Fibroblast of lung (primary cell): ENCODE results near the gene TAF1L. TPM values are rescaled to one million over a fixed set of nuclear protein-coding genes. Genes with fewer than 3 reads are reported as not detected.

Source experiments
- DNase-seq, 2 donors: peaks; one replicate each; pipeline versions ENCODE4 v3.0.0 to v3.0.0-alpha.2; 2010; ENCODE audit warnings: low read depth in 2 of 2
- H2AFZ ChIP-seq: 2 replicates; pipeline ENCODE4 v1.5.1; 2012; ENCODE audit warnings: low read length, control low read depth, inconsistent platforms
- H3K27ac ChIP-seq: 2 replicates; pipeline ENCODE4 v1.5.1; 2011; ENCODE audit warnings: low read length, control low read depth; ENCODE audit not compliant: insufficient read depth
- H3K27me3 ChIP-seq: 2 replicates; pipeline ENCODE4 v1.5.1; 2011; ENCODE audit warnings: mild to moderate bottlenecking, low read length; ENCODE audit not compliant: control insufficient read depth, insufficient read depth
- H3K36me3 ChIP-seq: 2 replicates; pipeline ENCODE4 v1.5.1; 2011; ENCODE audit warnings: low read length; ENCODE audit not compliant: control insufficient read depth, insufficient read depth
- H3K4me1 ChIP-seq: 2 replicates; pipeline ENCODE4 v1.5.1; 2011; ENCODE audit warnings: low read length; ENCODE audit not compliant: control insufficient read depth, insufficient read depth; ENCODE audit errors: extremely low read depth
- H3K4me2 ChIP-seq: 2 replicates; pipeline ENCODE4 v1.5.1; 2011; ENCODE audit warnings: low read length, control low read depth; ENCODE audit not compliant: insufficient read depth; ENCODE audit errors: extremely low read depth
- H3K4me3 ChIP-seq, 4 experiments: fragments of 200-600 bp in 1 of 4; sonication (generic) in 1 of 4; replicated peaks in 1 of 4; 2 replicates each; pipeline ENCODE4 v1.5.1; 2011 to 2016; ENCODE audit warnings: low read length in 4 of 4, low read depth in 3 of 4, mild to moderate bottlenecking in 3 of 4, control low read depth in 2 of 4, inconsistent platforms in 1 of 4, mixed read lengths in 1 of 4; ENCODE audit not compliant: insufficient read depth in 1 of 4; ENCODE audit errors: control extremely low read depth in 1 of 4
- H3K79me2 ChIP-seq: 2 replicates; pipeline ENCODE4 v1.5.1; 2012; ENCODE audit warnings: mild to moderate bottlenecking, low read length, inconsistent platforms; ENCODE audit not compliant: control insufficient read depth, insufficient read depth
- H3K9ac ChIP-seq: 2 replicates; pipeline ENCODE4 v1.5.1; 2011; ENCODE audit warnings: mild to moderate bottlenecking, low read length, control low read depth; ENCODE audit not compliant: insufficient read depth
- H3K9me3 ChIP-seq: 2 replicates; pipeline ENCODE4 v1.5.1; 2012; ENCODE audit warnings: low read depth, low read length; ENCODE audit not compliant: control insufficient read depth, insufficient read depth
- H4K20me1 ChIP-seq: 2 replicates; pipeline ENCODE4 v1.5.1; 2011; ENCODE audit warnings: low read length; ENCODE audit not compliant: control insufficient read depth, insufficient read depth; ENCODE audit errors: extremely low read depth
- EZH2 ChIP-seq: IDR thresholded peaks from 2 replicates; pipeline ENCODE4 v1.5.1; 2012; ENCODE audit warnings: low read length, control low read depth, mild to moderate bottlenecking; ENCODE audit errors: missing control alignments
- polyA plus RNA-seq, 2 donors: library from polyadenylated mRNA; depleted of rRNA in 1 of 2; stranded (reverse) in 1 of 2; unstranded in 1 of 2; fragments of >200 nt; gene quantifications; 2 replicates each; pipeline ENCODE4 v1.2.1, GENCODE V29; 2011 to 2012; ENCODE audit warnings: missing spikeins in 1 of 2
- total RNA-seq: library from RNA; depleted of rRNA; stranded (reverse); fragments of >200 nt; gene quantifications from 2 replicates; pipeline ENCODE4 v1.2.1, GENCODE V29; 2014
- TF ChIP-seq, protein P1 (sequence below), 2 donors: IDR thresholded peaks in 1 of 2; conservative IDR thresholded peaks in 1 of 2; 1 replicate in 1 of 2; 2 replicates in 1 of 2; pipeline ENCODE4 v1.5.1; 2011 to 2012; ENCODE audit warnings: low read length in 2 of 2, control low read depth in 1 of 2, inconsistent platforms in 1 of 2, low read depth in 1 of 2, mild to moderate bottlenecking in 1 of 2

The TAF1L gene
- total and polyA plus RNA-seq, 2 donors (not counting 1 experiment from before 2014, with no cell fraction given) = under 0.01 TPM; not detected in 1

DNA sequence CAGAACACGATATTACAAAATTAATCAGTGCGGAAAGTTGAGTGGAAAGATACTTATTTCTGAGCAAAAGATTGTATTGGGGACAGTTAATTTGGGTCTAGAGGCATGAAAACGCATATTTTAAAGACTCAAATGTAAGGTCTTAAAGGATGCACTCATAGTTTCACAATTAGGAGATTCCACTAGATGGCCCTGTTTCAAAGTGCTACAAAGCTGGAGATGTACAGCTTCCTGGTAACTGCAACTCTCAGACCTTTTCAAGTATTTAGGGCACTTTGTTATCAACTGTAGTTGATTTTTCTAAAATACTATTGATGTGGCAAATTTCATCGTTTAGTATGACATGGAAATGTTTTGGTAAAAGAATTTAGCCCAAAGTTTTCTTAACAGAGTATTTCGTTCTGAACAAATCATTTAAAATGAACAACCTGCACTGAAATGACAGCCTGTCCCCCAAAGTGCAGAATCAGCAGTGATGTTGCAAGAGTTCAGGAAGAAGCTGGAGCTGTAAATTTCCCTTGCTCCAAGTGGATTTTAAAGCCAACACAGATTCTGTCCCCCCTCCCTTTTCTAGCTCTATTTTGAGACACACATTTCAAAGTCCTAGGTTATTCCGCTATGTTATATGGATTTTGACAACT, 46.3 kb downstream of the TAF1L start:
- Histone ChIP-seq H3K27ac (no peak overlapping the region), H4K20me1 (no peaks in the 10 kb centered on the region), H3K4me3 (no peak overlapping the region), H3K4me2 (no peak overlapping the region), H2AFZ (no peak overlapping the region), H3K4me1 (no peaks in the 10 kb centered on the region), H3K9me3 (no peaks in the 10 kb centered on the region), H3K79me2 (no peaks in the 10 kb centered on the region), H3K36me3 (no peaks in the 10 kb centered on the region), H3K9ac (no peak overlapping the region), H3K27me3 (no peaks in the 10 kb centered on the region)
- peak; percentile 62 to 69 for DNase-seq
- no peak for TF ChIP-seq EZH2
- TF ChIP-seq, protein P1, sequence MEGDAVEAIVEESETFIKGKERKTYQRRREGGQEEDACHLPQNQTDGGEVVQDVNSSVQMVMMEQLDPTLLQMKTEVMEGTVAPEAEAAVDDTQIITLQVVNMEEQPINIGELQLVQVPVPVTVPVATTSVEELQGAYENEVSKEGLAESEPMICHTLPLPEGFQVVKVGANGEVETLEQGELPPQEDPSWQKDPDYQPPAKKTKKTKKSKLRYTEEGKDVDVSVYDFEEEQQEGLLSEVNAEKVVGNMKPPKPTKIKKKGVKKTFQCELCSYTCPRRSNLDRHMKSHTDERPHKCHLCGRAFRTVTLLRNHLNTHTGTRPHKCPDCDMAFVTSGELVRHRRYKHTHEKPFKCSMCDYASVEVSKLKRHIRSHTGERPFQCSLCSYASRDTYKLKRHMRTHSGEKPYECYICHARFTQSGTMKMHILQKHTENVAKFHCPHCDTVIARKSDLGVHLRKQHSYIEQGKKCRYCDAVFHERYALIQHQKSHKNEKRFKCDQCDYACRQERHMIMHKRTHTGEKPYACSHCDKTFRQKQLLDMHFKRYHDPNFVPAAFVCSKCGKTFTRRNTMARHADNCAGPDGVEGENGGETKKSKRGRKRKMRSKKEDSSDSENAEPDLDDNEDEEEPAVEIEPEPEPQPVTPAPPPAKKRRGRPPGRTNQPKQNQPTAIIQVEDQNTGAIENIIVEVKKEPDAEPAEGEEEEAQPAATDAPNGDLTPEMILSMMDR (conservative IDR thresholded peaks at IDR 0.05 in 1 of 2, IDR thresholded peaks at IDR 0.05 in 1 of 2; ENCODE audit: low read depth in 1 of 2, low read length in 2 of 2) = peak; percentile 45 to 53

DNA sequence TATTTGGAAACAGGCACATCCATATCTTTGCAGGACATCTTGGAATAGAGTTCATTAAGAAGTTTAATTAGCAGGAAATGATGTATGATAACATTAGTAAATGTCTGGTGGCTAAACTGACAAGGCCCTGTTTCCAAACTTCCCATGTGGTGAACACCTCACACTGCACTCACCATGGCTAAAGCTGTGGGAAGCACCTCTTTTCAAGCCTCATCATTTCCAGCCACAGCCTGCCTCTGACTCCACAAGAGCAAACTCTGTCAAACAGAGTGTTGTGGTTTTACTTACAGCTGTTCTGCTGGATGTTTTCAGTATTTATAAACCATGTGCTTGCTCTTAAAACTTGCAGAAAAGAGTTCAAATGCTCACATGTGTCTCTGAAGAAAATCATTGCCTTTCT, 47.6 kb downstream of the TAF1L start:
- H3K79me2 ChIP-seq = no peaks in the 10 kb centered on the region
- H2AFZ ChIP-seq = no peak overlapping the region
- no peak overlapping the region for H3K27ac ChIP-seq
- H3K4me2 ChIP-seq = no peak overlapping the region
- no peak overlapping the region for H3K4me3 ChIP-seq
- no peaks in the 10 kb centered on the region for H4K20me1 ChIP-seq
- DNase-seq = peak in 1 of 2 donors; percentile 82
- TF ChIP-seq, protein P1 (conservative IDR thresholded peaks at IDR 0.05 in 1 of 2, IDR thresholded peaks at IDR 0.05 in 1 of 2; ENCODE audit: low read depth in 1 of 2, low read length in 2 of 2) = peak in 1 of 2 donors; percentile 3
- TF ChIP-seq EZH2 = no peak
- no peaks in the 10 kb centered on the region for H3K4me1 ChIP-seq
- no peaks in the 10 kb centered on the region for H3K36me3 ChIP-seq
- H3K9me3 ChIP-seq = no peaks in the 10 kb centered on the region
- no peaks in the 10 kb centered on the region for H3K27me3 ChIP-seq
- H3K9ac ChIP-seq = no peak overlapping the region

DNA sequence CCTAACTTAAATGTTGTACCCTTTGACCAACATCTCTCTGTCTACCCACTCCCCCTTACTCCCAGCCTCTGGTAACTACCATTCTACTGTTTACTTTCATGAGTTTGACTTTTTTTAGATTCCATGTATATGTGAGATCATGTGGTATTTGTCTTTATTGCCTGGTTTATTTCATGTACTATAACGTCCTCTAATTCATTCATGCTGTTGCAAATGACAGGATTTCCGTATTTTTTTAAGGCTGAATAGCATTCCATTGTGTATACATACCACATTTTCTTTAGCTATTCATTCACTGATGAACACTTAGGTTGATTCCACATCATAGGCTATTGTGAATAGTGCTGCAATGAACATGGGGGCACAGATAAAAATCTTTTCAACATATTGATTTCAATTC, 50.7 kb downstream of the TAF1L start:
- peak in 1 of 2 donors; percentile 31 for DNase-seq
- Histone ChIP-seq H3K4me1 (no peaks in the 10 kb centered on the region), H4K20me1 (no peaks in the 10 kb centered on the region), H3K9ac (no peak overlapping the region), H3K36me3 (no peaks in the 10 kb centered on the region), H3K79me2 (no peaks in the 10 kb centered on the region), H3K27me3 (no peaks in the 10 kb centered on the region), H3K27ac (no peak overlapping the region), H3K9me3 (no peaks in the 10 kb centered on the region), H2AFZ (no peak overlapping the region), H3K4me3 (no peak overlapping the region), H3K4me2 (no peak overlapping the region)
- TF ChIP-seq, protein P1 (conservative IDR thresholded peaks at IDR 0.05 in 1 of 2, IDR thresholded peaks at IDR 0.05 in 1 of 2; ENCODE audit: low read depth in 1 of 2, low read length in 2 of 2) = no peak
- no peak for TF ChIP-seq EZH2
